Heart right ventricle (tissue), 16 donors: Measurements from ENCODE around the gene PTCRA. TPM values are rescaled to one million over a fixed set of nuclear protein-coding genes. Genes with fewer than 3 reads are reported as not detected.

Source experiments
- ATAC-seq, 8 donors: fragments of 200-7000 bp; cut with Tn5 transposase; one replicate each; pipeline ENCODE4 v1.9.1; 2020; ENCODE audit warnings: mild to moderate bottlenecking in 8 of 8, moderate library complexity in 8 of 8, moderate number of reproducible peaks in 1 of 8
- DNase-seq, 2 donors: peaks; one replicate each; pipeline ENCODE4 v3.0.0-alpha.2; 2020
- H3K27ac ChIP-seq, 10 donors: fragments of 200-600 bp; sonication (generic) in 2 of 10; one replicate each; pipeline versions ENCODE4 v1.5.0 to v1.8.0; 2020 to 2022; ENCODE audit warnings: mild to moderate bottlenecking in 3 of 10
- H3K27me3 ChIP-seq, 7 donors: fragments of 200-600 bp; one replicate each; pipeline ENCODE4 v1.8.0; 2021 to 2022; ENCODE audit warnings: mild to moderate bottlenecking in 2 of 7
- H3K36me3 ChIP-seq, 9 donors: fragments of 200-600 bp; sonication (generic) in 1 of 9; one replicate each; pipeline versions ENCODE4 v1.5.0 to v1.8.0; 2020 to 2022; ENCODE audit warnings: mild to moderate bottlenecking in 2 of 9
- H3K4me1 ChIP-seq, 9 donors: fragments of 200-600 bp; sonication (generic) in 1 of 9; one replicate each; pipeline versions ENCODE4 v1.5.0 to v1.8.0; 2020 to 2022; ENCODE audit warnings: mild to moderate bottlenecking in 4 of 9
- H3K4me3 ChIP-seq, 10 donors: fragments of 200-600 bp; sonication (generic) in 2 of 10; one replicate each; pipeline versions ENCODE4 v1.5.0 to v1.8.0; 2020 to 2022; ENCODE audit warnings: mild to moderate bottlenecking in 7 of 10, moderate library complexity in 2 of 10
- H3K9me3 ChIP-seq, 11 donors: fragments of 200-600 bp in 10 of 11; sonication (generic) in 2 of 11; one replicate each; pipeline versions ENCODE4 v1.5.0 to v1.8.0; 2013 to 2022; ENCODE audit warnings: mild to moderate bottlenecking in 2 of 11, control low read depth in 1 of 11, moderate library complexity in 1 of 11
- CTCF ChIP-seq, 9 donors: fragments of 200-600 bp; sonication (generic) in 2 of 9; IDR thresholded peaks; one replicate each; pipeline versions ENCODE4 v1.5.0 to v1.8.0; 2021 to 2022; ENCODE audit warnings: antibody characterized with exemption in 9 of 9, mild to moderate bottlenecking in 5 of 9, moderate library complexity in 1 of 9
- WGBS, 2 donors: extraction: QIAGEN DNeasy Blood & Tissue Kit; methylation state at CpG; one replicate each; pipeline ENCODE4 v1.1.7; 2013; ENCODE audit warnings: inconsistent platforms in 1 of 2; 5-methylcytosine and 5-hydroxymethylcytosine counted together
- intact Hi-C, 10 donors: fragments of 100-400 bp; cut with DNase I; formaldehyde crosslinking; loops; one replicate each; pipeline versions ENCODE4 v1.11.1 to v1.14.2; 2022
- polyA plus RNA-seq, 2 donors: library from polyadenylated mRNA; stranded (reverse); fragments of 200-250 nt; gene quantifications; one replicate each; pipeline ENCODE4 v1.2.3, GENCODE V29; 2013
- total RNA-seq, 10 donors: library from RNA; stranded (reverse); fragmentation: NEBNext Ultra II Directional in 3 of 10; extraction: Animal tissue kit (Norgen Biotek cat#: 25700) in 3 of 10; gene quantifications; one replicate each; pipeline versions ENCODE4 v1.2.1 to v1.2.4, GENCODE V29; 2021 to 2023
- donor health status: Arrhythmogenic right ventricular cardiomyopathy.
- donor health status: ischemic (EF 13 %, LVEDD 7.1; RV severe dilation, severe dysfunction).
- donor health status: healthy with polysubstance abuse.
- donor health status: DM: no; HTN: yes; CAD: no.
- donor health status: DM: no; HTN: no; CAD: no.
- donor health status: ischemic (EF 25% LVEDD 6.9; RV normal size, moderate dysfunction).
- donor health status: ischemic (EF 25% LVEDD 5.7; RV mildly dilated, moderate dysfunction).
- donor health status: healthy.
- donor health status: DM: yes; HTN: yes; CAD: no.
- donor health status: Ischemic cardiomyopathy.
- donor health status: ischemic (EF 35%, LVEDD 5.7; RV mildly dilated, moderate dysfunction).
- donor health status: nonischemic (EF 11% LVEDD 7.7; RV severe dilation, severe dysfunction).
- donor health status: DM: yes; HTN: yes; CAD: no.
- donor health status: PGD.
- donor health status: ischemic (EF 29% LVEDD 5.4; RV normal size, mild dysfunction).
- donor health status: nonischemic (EF 23%, LVEDD 6.1; RV moderate dilation, normal function).

The PTCRA gene
- total and polyA plus RNA-seq, 12 donors, result 0.09 TPM; not detected in 11

- Histone ChIP-seq H3K36me3 (peaks cover 0 to 80% (median 31%) of the 10 kb centered on the region in 9 donors), H3K4me1 (peaks cover 0 to 12% (median 4%) of the 10 kb centered on the region in 9 donors), H3K4me3 (no peak overlapping the region), H3K9me3 (no peaks in the 10 kb centered on the region), H3K27me3 (no peaks in the 10 kb centered on the region), H3K27ac (no peak overlapping the region)
- WGBS, 2 donors, result 82 to 90% methylated on average over 4 of the region's 4 CpGs
- intact Hi-C loops, result no loop called here
- no peak for TF ChIP-seq CTCF (IDR thresholded peaks at IDR 0.05)
- ATAC-seq (no peak), DNase-seq (no peak)
Observed at GRCh38 chr6:42968783-42969182, 52.9 kb downstream of the PTCRA start.

- H3K36me3 ChIP-seq, result peaks cover 0 to 77% (median 25%) of the 10 kb centered on the region in 9 donors
- intact Hi-C loops, result no loop called here
- TF ChIP-seq CTCF (IDR thresholded peaks at IDR 0.05), result no peak
- H3K4me1 ChIP-seq, result peaks cover 0 to 12% (median 4%) of the 10 kb centered on the region in 9 donors
- H3K9me3 ChIP-seq, result no peaks in the 10 kb centered on the region
- H3K4me3 ChIP-seq, result no peak overlapping the region
- no peaks in the 10 kb centered on the region for H3K27me3 ChIP-seq
- 90 to 91% methylated on average over 2 of the region's 2 CpGs for WGBS, 2 donors
- H3K27ac ChIP-seq, result no peak overlapping the region
- no peak for ATAC-seq
- no peak for DNase-seq
Observed at GRCh38 chr6:42969431-42969830, 53.6 kb downstream of the PTCRA start.

GRCh38 chr6:42969934-42970333 lies 54.1 kb downstream of the PTCRA start:
- Histone ChIP-seq H3K4me1 (peaks cover 0 to 12% (median 4%) of the 10 kb centered on the region in 9 donors), H3K4me3 (no peak overlapping the region), H3K27me3 (no peaks in the 10 kb centered on the region), H3K9me3 (no peaks in the 10 kb centered on the region), H3K36me3 (peaks cover 0 to 77% (median 25%) of the 10 kb centered on the region in 9 donors), H3K27ac (no peak overlapping the region)
- intact Hi-C loops, result loop anchor here in 3 of 10 donors (2.0 to 10.0 kb wide), 3 partner anchors 35 to 65 kb away; no protein-coding TSS in a partner anchor
- no peak for TF ChIP-seq CTCF (IDR thresholded peaks at IDR 0.05)
- ATAC-seq, result no peak
- 95 to 96% methylated on average over 4 of the region's 4 CpGs for WGBS, 2 donors
- no peak for DNase-seq

GRCh38 chr6:42970871-42971612 lies 55.2 kb downstream of the PTCRA start:
- H3K4me3 ChIP-seq, result no peak overlapping the region
- no peak for TF ChIP-seq CTCF (IDR thresholded peaks at IDR 0.05)
- ATAC-seq, result peak in 5 of 8 donors; percentile 20 to 45 (median 37)
- H3K36me3 ChIP-seq, result peaks cover 0 to 70% (median 25%) of the 10 kb centered on the region in 9 donors
- WGBS, 2 donors, result 75 to 88% methylated on average over 4 of the region's 4 CpGs
- H3K27ac ChIP-seq, result no peak overlapping the region
- H3K27me3 ChIP-seq, result no peaks in the 10 kb centered on the region
- peaks cover 0 to 12% (median 6%) of the 10 kb centered on the region in 9 donors for H3K4me1 ChIP-seq
- DNase-seq, result no peak
- H3K9me3 ChIP-seq, result no peaks in the 10 kb centered on the region
- intact Hi-C loops, result loop anchor here in 3 of 10 donors (2.0 to 10.0 kb wide), 3 partner anchors 36 to 66 kb away; no protein-coding TSS in a partner anchor
